Placental pericyte (primary cell): Measurements from ENCODE around the gene TULP1. TPM values are rescaled to one million over a fixed set of nuclear protein-coding genes. Genes with fewer than 3 reads are reported as not detected.

ENCODE experiments used
- small RNA-seq: library from RNA; depleted of rRNA; stranded (forward); fragments of <200 nt; gene quantifications from one replicate; pipeline ENCODE3, GENCODE V24; 2012; ENCODE audit warnings: low replicate concordance
- total RNA-seq: library from RNA; depleted of rRNA; stranded (reverse); fragments of >200 nt; gene quantifications from 2 replicates; pipeline ENCODE4 v1.2.3, GENCODE V29; 2012

Gene TULP1
- not detected in 2 replicates for total RNA-seq

GRCh38 chr6:35512740-35513139, at the start of gene TULP1:
Gene TULP1 (minus strand): TSS chr6:35512896. CDS start chr6:35512858, 38 bp downstream.

DNA sequence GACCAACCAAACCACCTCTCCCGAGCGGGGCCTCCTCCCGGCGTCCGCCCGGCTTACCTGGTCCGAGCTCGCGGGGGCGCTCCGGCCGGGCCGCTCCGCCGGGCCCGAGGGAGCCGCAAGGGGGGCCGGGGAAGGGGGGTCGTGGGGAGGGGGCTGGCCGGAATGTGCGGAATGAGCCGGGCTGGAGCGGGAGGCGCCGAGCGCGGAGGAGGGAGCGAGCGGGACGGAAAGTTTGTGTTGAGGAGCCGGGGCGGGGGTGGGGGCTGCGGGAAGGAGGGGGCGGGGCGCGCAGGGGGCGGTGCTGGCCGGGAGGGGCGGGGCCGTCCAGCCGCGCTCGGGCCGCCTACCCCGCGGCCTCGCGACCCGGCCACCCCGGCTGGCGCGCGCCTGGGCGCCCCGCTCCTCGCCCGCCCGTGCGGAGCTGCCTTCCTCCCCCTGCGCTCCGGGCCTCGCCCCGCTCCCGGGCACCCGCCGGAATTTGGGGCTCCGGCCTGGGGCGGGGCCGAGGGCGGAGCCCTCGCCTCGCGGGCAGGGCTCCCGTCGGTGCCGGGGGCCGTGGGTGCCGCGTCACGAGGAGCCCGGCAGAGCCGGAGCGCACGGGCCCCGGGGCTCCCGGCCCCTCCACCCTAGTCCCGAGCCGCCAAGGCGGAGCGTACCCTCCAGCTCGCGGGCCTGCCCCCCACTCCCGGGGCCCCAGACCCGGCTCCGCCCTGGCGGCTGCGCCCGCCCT, 15.7 kb downstream of the TULP1 start, which contains the start of gene TEAD3:
Gene TEAD3 (minus strand): TSS at position 239 of the 730 bp plus-strand sequence.

GRCh38 chr6:35468181-35468979, 44.3 kb downstream of the TULP1 start, which contains the start of gene RPL10A:
Gene RPL10A (plus strand): TSS chr6:35468401. CDS start chr6:35468435, 34 bp downstream.

DNA sequence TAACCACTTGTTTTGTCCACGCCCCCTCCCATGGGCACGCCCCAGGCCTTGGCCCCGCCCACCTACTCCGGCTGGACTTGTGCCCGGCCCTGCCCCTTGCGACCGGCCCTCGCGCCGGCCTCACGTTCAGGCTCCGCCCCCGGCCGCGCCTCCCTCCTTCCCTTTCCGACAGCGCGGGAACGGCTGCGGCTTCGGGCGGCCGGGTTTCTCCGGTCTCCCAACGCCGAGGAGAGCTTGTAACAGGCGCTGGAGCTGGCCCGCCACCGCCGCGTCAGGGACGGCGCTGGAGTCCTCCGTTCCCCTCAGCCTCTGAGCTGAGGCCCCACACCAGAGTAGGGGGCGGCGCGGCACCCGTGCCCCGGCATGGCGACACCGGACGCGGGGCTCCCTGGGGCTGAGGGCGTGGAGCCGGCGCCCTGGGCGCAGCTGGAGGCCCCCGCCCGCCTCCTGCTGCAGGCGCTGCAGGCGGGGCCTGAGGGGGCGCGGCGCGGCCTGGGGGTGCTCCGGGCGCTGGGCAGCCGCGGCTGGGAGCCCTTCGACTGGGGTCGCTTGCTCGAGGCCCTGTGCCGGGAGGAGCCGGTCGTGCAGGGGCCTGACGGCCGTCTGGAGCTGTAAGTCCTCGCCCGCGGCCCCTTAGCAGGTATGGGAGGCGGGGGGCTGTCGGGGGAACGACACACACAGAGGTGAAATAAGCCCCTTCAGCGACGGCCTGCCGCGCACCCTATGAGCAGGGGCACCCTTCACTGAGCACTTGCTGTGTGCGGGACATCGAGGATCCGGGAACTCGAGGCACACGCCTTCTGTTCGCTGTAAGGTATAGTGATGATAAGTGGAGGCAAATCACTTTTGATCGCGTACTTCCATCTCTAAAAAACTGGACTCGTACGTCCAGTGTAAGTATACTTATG, 60.3 kb downstream of the TULP1 start, which contains the start of gene FANCE:
Gene FANCE (plus strand): TSS at position 156 of the 908 bp plus-strand sequence. CDS start 208 bp downstream, at position 364.

Small RNAs within 50 kb of the gene (small RNA-seq; reads per million reads assigned to genes)
- gene MIR7111: 0.26 reads per million

Other genes starting within 250 kb of the TULP1 start
- gene DEF6, start 215.1 kb downstream of the TULP1 start, total RNA-seq: 0.22 and 0.57 TPM in 2 replicates
- 8.3 and 11.6 TPM in 2 replicates for gene PPARD, start 170.3 kb downstream of the TULP1 start, total RNA-seq
- gene FANCE, start 60.6 kb downstream of the TULP1 start, total RNA-seq: 7.7 and 12.3 TPM in 2 replicates
- gene RPL10A, start 44.5 kb downstream of the TULP1 start, total RNA-seq: 845 and 1,403 TPM in 2 replicates
- gene TEAD3, start 15.8 kb downstream of the TULP1 start, total RNA-seq: 18.2 and 26.9 TPM in 2 replicates
- 1.3 and 8.0 TPM in 2 replicates for gene FKBP5, start 176.0 kb upstream of the TULP1 start, total RNA-seq
- gene ARMC12, start 224.1 kb upstream of the TULP1 start, total RNA-seq: 0.88 TPM in 1 of 2 replicates, not detected in the other